Activated gamma-delta T cell treated with anti-CD3 and anti-CD28 coated beads, Interleukin-2, amount 50 U/mL, for 16 hours (primary cell): ENCODE measurements around the gene CPN2.

ENCODE experiments used
- DNase-seq: peaks from one replicate; pipeline ENCODE4 v3.0.0-alpha.2; 2020; ENCODE audit warnings: low read depth

CPN2 gene

GRCh38 chr3:194380326-194380725, 29.2 kb upstream of the CPN2 start:
- DNase-seq = no peak

- no peak for DNase-seq
Observed at GRCh38 chr3:194379651-194380050, 28.5 kb upstream of the CPN2 start.

DNA sequence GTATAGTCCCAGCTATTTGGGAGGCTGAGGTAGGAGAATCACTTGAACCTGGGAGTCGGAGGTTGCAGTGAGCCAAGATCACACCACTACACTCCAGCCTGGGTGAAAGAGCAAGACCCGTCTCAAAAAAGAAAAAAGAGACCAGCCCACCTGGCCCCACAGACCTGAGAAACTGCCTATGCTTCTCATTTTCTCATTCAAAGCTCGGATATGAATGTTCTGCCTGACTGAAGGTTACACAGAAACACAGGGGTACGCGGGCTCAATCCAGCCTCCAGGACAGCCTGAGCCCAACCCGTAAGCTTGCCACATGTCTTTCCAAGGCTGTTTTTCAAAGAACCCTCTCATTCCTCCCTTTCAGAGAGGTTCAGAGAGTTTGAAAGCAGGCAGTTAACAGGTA, 28.1 kb upstream of the CPN2 start:
- DNase-seq = no peak

- no peak for DNase-seq
Observed at GRCh38 chr3:194377708-194378107, 26.6 kb upstream of the CPN2 start.

GRCh38 chr3:194376241-194376560, 25.1 kb upstream of the CPN2 start:
- DNase-seq = no peak

DNA sequence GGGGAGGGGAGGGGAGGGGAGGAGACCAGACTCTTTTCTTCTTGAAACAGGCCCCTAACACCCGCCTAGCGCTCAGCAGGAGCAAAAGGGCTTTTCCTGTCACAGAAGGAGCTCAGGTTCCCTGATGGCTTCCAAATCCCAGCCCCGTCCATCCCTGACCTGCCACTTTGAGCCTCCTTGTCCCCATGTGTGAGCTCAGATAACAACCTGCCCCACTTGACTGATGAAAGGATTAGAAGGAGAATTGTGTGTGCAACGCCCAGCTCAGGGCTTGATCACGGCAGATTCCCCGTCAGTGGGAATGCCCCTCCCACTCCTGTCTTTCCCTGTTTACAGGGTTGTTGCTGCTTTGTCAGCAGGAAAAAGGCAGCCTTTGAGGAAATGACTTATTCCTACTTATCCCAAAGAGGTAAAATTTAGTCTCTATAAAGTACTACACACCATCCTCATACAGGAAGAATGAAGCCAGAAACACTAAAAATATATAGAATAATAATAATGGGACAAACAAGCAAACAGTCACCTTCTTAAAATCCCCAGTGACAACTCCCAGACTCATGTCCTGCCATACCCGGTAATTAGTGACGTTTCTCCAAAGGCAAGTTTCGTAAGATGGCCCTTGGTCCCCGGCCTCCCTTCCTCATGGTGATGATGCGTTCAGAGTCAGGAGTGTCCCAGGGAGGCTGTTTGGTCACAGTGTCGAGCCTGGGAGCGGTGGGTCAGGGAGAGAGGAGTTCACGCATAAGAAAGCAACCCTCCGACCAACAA, 24.5 kb upstream of the CPN2 start:
- DNase-seq = no peak

- no peak for DNase-seq
Observed at GRCh38 chr3:194374935-194375334, 23.8 kb upstream of the CPN2 start.

GRCh38 chr3:194373899-194374298, 22.8 kb upstream of the CPN2 start:
- DNase-seq = no peak

DNA sequence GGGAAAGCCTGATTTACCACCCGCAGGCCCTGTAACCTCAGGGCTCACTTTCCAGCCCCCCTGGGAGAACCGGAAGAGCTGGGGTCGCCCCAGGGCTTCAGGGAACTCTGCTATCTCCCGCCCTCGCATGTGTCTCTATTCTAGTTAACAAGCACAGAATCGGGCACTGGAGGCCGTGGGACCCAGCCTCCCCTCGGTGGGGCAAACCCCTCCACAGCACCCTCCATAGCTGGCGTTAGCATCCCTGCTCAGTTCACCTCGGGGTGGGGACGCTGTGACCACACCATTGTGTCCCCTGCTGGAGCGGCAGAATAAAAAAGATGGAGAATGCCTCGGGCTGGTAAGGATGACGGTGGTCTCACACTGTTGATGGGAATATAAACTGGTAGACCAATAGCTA, 21.9 kb upstream of the CPN2 start:
- DNase-seq = no peak

- DNase-seq = no peak
Observed at GRCh38 chr3:194370753-194371152, 19.6 kb upstream of the CPN2 start.

- no peak for DNase-seq
Observed at GRCh38 chr3:194369522-194370279, 18.6 kb upstream of the CPN2 start, which contains the start of gene LRRC15. LRRC15 (minus strand) TSS chr3:194369743; CDS start chr3:194361043, 8,700 bp downstream.

GRCh38 chr3:194368918-194369317, 17.8 kb upstream of the CPN2 start:
- no peak for DNase-seq

DNA sequence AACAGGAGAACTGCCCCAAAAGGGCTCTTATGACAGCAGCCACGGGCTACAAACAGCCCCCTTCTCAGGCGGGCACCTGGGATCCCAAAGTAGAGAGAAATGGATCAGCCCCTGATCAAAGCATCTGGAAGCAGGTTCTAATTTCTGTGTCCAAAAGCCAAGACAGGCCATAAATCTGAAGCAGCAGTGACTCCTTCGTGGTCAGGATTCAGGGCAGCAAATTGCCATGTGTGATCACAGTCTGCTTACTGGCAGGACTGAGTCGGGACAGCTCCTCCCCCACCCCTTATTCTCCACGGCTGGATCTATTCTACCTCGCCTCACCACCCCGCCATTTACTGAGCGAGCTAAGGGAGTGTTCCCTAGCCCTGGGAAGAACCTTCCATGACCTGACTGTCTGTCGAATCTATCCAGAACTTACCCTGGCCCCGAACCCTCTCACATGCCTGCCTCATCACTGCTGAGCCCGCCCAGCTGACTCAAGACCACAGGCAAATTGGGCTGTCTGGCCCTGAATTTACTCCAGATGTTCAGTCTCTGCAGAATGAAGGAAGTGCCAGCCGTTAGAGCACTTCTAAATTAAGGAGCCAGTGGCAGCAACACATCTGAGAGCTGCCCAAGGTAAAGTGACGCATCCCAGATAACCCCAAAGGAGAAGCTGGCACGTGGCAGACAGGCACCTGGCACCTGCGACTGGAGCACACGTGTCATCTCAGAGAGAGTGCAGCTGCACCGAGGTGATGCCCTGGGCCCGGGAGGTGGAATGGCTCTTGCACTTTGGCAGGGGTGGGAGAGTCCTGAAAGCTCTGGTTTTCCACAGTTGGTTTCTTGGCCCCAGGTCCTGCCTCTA, 17.1 kb upstream of the CPN2 start:
- no peak for DNase-seq

DNA sequence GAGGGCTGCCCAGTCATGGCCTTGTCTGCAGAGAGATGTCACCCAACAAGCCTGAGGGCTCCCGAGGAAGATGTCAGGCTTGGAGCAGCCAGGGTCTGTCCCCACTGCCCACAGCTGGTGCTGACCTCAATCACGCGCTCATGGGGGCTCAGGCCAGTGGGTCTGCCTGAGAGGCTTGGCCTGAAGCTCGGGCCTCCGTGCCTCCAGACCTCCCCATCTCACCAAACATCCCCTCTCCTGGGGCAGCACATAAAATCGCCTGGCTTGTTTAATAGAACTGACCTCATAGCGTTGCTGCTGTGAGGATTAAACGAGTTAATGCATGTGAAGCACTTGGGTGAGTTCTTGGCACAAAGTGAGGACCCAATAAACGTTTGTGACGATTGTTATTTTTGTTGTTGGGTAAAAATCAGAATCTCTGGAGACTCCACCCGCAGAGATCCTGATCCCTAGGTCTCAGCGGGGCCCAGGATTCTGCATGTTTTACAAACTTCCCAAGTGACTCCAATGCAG, 14.9 kb upstream of the CPN2 start:
- no peak for DNase-seq

GRCh38 chr3:194365526-194365925, 14.4 kb upstream of the CPN2 start:
- no peak for DNase-seq

- DNase-seq = no peak
Observed at GRCh38 chr3:194364652-194365434, 13.7 kb upstream of the CPN2 start.

GRCh38 chr3:194364314-194364651, 13.2 kb upstream of the CPN2 start:
- DNase-seq = no peak

- DNase-seq = no peak
Observed at GRCh38 chr3:194360568-194360967, 9.4 kb upstream of the CPN2 start.

DNA sequence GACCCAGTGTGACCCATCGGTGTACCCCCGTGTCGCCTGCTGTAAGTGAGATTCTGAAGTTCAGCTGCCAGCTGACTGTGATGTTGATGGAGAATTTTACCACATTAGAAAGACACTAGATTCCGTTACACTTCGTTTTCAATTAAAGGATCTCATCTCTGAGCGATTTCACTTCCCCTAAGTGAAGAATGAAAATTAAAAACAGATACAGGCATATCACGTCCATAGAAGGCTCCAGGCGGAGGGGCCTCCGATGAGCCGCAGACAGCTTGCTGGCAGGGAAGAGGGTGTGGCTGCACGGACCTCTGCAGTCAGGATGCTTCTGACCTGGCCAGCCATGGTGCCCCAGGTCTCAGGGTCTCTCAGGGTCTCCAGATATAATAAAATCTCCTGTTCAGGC, 6.6 kb upstream of the CPN2 start:
- no peak for DNase-seq

DNA sequence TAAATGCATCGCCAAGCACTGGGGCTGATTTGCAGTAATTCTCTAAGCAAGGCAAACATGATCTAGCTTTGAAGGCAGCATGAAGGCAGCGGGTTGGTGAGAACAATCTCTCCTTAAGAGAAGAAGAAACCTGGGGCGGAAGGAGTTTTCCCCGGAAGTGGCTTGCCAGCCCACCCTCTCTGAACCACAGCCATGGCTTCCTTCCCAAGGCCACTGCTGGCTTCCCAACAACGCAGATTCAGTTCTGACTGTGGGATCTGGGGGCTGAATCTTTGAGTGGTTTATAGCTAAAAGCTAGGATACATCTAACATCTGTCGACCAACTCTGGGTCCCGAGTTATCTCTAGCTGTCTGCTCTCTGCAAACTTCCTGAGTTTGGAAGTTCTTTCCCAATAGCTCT, 4.3 kb upstream of the CPN2 start:
- no peak for DNase-seq

GRCh38 chr3:194354315-194354714, 3.2 kb upstream of the CPN2 start:
- DNase-seq = no peak
